Keratinocyte (primary cell): ENCODE results near the gene LMCD1. TPM values are rescaled to one million over a fixed set of nuclear protein-coding genes. Genes with fewer than 3 reads are reported as not detected.

Experiments
- DNase-seq: peaks from one replicate; pipeline ENCODE4 v3.0.0-alpha.2; 2011; ENCODE audit warnings: low read depth, missing footprints, low spot score
- FAIRE-seq: peaks from 2 replicates; lab custom pipeline; 2011; peaks lifted over from hg19 to GRCh38; lab: Jason Lieb, UNC
- H2AFZ ChIP-seq: 2 replicates; pipeline ENCODE4 v1.6.0; 2012; ENCODE audit warnings: low read length, control low read depth, inconsistent platforms; ENCODE audit not compliant: control insufficient read depth
- H3K27ac ChIP-seq: 2 replicates; pipeline ENCODE4 v1.5.1; 2011; ENCODE audit warnings: low read length; ENCODE audit not compliant: control insufficient read depth, insufficient read depth
- H3K27me3 ChIP-seq: 3 replicates; pipeline ENCODE4 v1.6.0; 2011; ENCODE audit warnings: low read length; ENCODE audit not compliant: control insufficient read depth, insufficient read depth; ENCODE audit errors: extremely low read depth
- H3K36me3 ChIP-seq, 2 experiments: 2 replicates in 1 of 2; 3 replicates in 1 of 2; pipeline ENCODE4 v1.5.1; 2011; ENCODE audit warnings: low read length in 2 of 2, mild to moderate bottlenecking in 1 of 2; ENCODE audit not compliant: control insufficient read depth in 2 of 2, insufficient read depth in 2 of 2; ENCODE audit errors: extremely low read depth in 1 of 2
- H3K4me1 ChIP-seq: 3 replicates; pipeline ENCODE4 v1.5.1; 2011; ENCODE audit warnings: low read length; ENCODE audit not compliant: control insufficient read depth, insufficient read depth; ENCODE audit errors: extremely low read depth
- H3K4me2 ChIP-seq: 3 replicates; pipeline ENCODE4 v1.6.0; 2011; ENCODE audit warnings: low read depth, low read length; ENCODE audit not compliant: control insufficient read depth, insufficient read depth; ENCODE audit errors: extremely low read depth
- H3K4me3 ChIP-seq, 3 experiments: fragments of 200-600 bp in 1 of 3; sonication (generic) in 1 of 3; 2 replicates in 2 of 3; 3 replicates in 1 of 3; pipeline ENCODE4 v1.5.1; 2011 to 2016; ENCODE audit warnings: low read length in 3 of 3, mild to moderate bottlenecking in 3 of 3, control low read depth in 2 of 3, inconsistent platforms in 1 of 3, low read depth in 1 of 3, mixed read lengths in 1 of 3, mixed run types in 1 of 3, moderate library complexity in 1 of 3; ENCODE audit not compliant: control insufficient read depth in 2 of 3, insufficient read depth in 2 of 3; ENCODE audit errors: extremely low read depth in 1 of 3
- H3K79me2 ChIP-seq: 2 replicates; pipeline ENCODE4 v1.6.0; 2012; ENCODE audit warnings: low read length; ENCODE audit not compliant: control insufficient read depth, insufficient read depth
- H3K9ac ChIP-seq: 3 replicates; pipeline ENCODE4 v1.6.0; 2011; ENCODE audit warnings: low read length; ENCODE audit not compliant: control insufficient read depth, insufficient read depth; ENCODE audit errors: extremely low read depth
- H3K9me1 ChIP-seq: 3 replicates; pipeline ENCODE4 v1.6.0; 2011; ENCODE audit warnings: low read length; ENCODE audit not compliant: control insufficient read depth, insufficient read depth; ENCODE audit errors: extremely low read depth
- H3K9me3 ChIP-seq: 2 replicates; pipeline ENCODE4 v1.5.1; 2012; ENCODE audit warnings: low read depth, low read length; ENCODE audit not compliant: control insufficient read depth
- H4K20me1 ChIP-seq: 3 replicates; pipeline ENCODE4 v1.6.0; 2011; ENCODE audit warnings: low read length; ENCODE audit not compliant: control insufficient read depth, insufficient read depth; ENCODE audit errors: extremely low read depth
- EZH2 ChIP-seq: IDR thresholded peaks from one replicate; pipeline ENCODE4 v1.6.1; 2012; ENCODE audit warnings: inconsistent platforms, mild to moderate bottlenecking, low read length, moderate library complexity
- dilution Hi-C: fragments of 300-500 bp; cut with MboI; formaldehyde crosslinking; loops from one replicate; pipeline ENCODE4 v1.7.0; 2020; ENCODE audit warnings: low sequenced_read_pairs; ENCODE audit not compliant: extremely low pct_ligation_motif_present
- polyA plus RNA-seq, 5 experiments: library from polyadenylated mRNA; depleted of rRNA in 3 of 5; stranded (reverse) in 3 of 5; stranded (forward) in 1 of 5; unstranded in 1 of 5; fragments of >200 nt; gene quantifications; 1 replicate in 1 of 5; 2 replicates in 3 of 5; 3 replicates in 1 of 5; pipeline versions ENCODE4 v1.2.1 to v1.2.3, GENCODE V29; 2011 to 2012; ENCODE audit warnings: missing spikeins in 2 of 5, low read depth in 1 of 5, low replicate concordance in 1 of 5
- TF ChIP-seq, protein P1 (sequence below), 3 experiments: IDR thresholded peaks in 1 of 3; conservative IDR thresholded peaks in 1 of 3; optimal IDR thresholded peaks in 1 of 3; 2 replicates in 2 of 3; 3 replicates in 1 of 3; pipeline versions ENCODE3 to v1.5.1; 2011; ENCODE audit warnings: low read length in 3 of 3, mild to moderate bottlenecking in 3 of 3, moderate library complexity in 2 of 3, control low read depth in 1 of 3, inconsistent platforms in 1 of 3; ENCODE audit not compliant: insufficient read depth in 2 of 3; ENCODE audit errors: extremely low read depth in 1 of 3

The LMCD1 gene
- polyA plus RNA-seq, 1 donor (not counting 4 experiments of a cell fraction or from before 2014, with no cell fraction given): 3.7 TPM

DNA sequence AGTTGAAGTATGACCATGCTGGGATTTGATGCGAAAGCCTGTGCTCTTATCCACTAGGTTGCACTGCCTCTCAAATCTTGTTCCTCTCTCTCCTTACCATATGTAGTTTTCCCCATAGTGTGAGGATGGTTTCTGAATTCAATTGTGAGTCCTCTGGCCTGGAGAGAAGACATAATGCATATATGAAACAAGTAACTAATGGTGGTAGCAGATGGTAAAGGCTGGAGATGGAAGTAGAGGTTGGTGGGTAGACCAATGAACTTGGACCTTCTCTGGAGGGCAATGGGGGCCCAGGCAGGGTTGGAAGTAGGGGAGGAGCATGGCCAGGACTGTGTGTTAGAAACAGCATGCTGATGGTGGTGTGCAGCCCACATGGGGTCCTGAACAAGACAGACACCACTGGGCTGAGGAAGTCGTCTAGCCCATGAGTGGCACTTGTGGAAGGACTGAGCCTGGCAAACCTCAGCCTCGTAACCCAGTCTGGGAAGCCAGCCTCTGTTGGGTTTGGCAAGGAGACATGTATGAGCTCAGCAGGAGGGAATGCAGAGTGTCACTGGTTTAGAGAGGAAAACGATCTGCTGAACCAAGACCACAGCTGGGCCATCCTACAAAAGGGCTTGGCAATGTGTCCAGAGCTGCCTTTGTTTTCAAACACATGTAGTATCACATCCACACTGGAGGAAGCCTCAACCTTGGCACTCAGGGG is 18.5 kb upstream of the LMCD1 start:
- Histone ChIP-seq H3K9ac (no peak overlapping the region), H2AFZ (no peak overlapping the region), H3K4me2 (no peak overlapping the region), H3K4me1 (no peaks in the 10 kb centered on the region), H3K9me1 (no peaks in the 10 kb centered on the region), H3K36me3 (no peaks in the 10 kb centered on the region), H3K27me3 (no peaks in the 10 kb centered on the region), H3K79me2 (no peaks in the 10 kb centered on the region), H3K4me3 (no peak overlapping the region), H3K27ac (no peak overlapping the region), H3K9me3 (no peaks in the 10 kb centered on the region), H4K20me1 (no peaks in the 10 kb centered on the region)
- TF ChIP-seq, protein P1, sequence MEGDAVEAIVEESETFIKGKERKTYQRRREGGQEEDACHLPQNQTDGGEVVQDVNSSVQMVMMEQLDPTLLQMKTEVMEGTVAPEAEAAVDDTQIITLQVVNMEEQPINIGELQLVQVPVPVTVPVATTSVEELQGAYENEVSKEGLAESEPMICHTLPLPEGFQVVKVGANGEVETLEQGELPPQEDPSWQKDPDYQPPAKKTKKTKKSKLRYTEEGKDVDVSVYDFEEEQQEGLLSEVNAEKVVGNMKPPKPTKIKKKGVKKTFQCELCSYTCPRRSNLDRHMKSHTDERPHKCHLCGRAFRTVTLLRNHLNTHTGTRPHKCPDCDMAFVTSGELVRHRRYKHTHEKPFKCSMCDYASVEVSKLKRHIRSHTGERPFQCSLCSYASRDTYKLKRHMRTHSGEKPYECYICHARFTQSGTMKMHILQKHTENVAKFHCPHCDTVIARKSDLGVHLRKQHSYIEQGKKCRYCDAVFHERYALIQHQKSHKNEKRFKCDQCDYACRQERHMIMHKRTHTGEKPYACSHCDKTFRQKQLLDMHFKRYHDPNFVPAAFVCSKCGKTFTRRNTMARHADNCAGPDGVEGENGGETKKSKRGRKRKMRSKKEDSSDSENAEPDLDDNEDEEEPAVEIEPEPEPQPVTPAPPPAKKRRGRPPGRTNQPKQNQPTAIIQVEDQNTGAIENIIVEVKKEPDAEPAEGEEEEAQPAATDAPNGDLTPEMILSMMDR (optimal IDR thresholded peaks at IDR 0.05 in 1 of 3, IDR thresholded peaks at IDR 0.05 in 1 of 3, conservative IDR thresholded peaks at IDR 0.05 in 1 of 3; ENCODE audit: extremely low read depth in 1 of 3, insufficient read depth in 2 of 3, low read length in 3 of 3): no peak
- TF ChIP-seq EZH2: no peak
- FAIRE-seq (peak; percentile 76), DNase-seq (no peak)
- dilution Hi-C loops: no loop called here

GRCh38 chr3:8484409-8485140 is 17.0 kb upstream of the LMCD1 start:
- no peaks in the 10 kb centered on the region for H3K9me3 ChIP-seq
- H3K9ac ChIP-seq: no peak overlapping the region
- no peaks in the 10 kb centered on the region for H3K4me1 ChIP-seq
- no peaks in the 10 kb centered on the region for H3K9me1 ChIP-seq
- H3K36me3 ChIP-seq: no peaks in the 10 kb centered on the region
- no peaks in the 10 kb centered on the region for H4K20me1 ChIP-seq
- no peaks in the 10 kb centered on the region for H3K27me3 ChIP-seq
- no peak overlapping the region for H3K4me2 ChIP-seq
- H3K4me3 ChIP-seq: no peak overlapping the region
- H2AFZ ChIP-seq: no peak overlapping the region
- no peak overlapping the region for H3K27ac ChIP-seq
- no peak for FAIRE-seq
- H3K79me2 ChIP-seq: no peaks in the 10 kb centered on the region
- TF ChIP-seq, protein P1 (optimal IDR thresholded peaks at IDR 0.05 in 1 of 3, IDR thresholded peaks at IDR 0.05 in 1 of 3, conservative IDR thresholded peaks at IDR 0.05 in 1 of 3; ENCODE audit: extremely low read depth in 1 of 3, insufficient read depth in 2 of 3, low read length in 3 of 3): no peak
- no peak for TF ChIP-seq EZH2
- dilution Hi-C loops: no loop called here
- DNase-seq: no peak
